G401 (cell line): ENCODE results near the gene TSC1. TPM values are rescaled to one million over a fixed set of nuclear protein-coding genes. Genes with fewer than 3 reads are reported as not detected.

ENCODE experiments used
- DNase-seq: peaks from one replicate; pipeline ENCODE4 v3.0.0-alpha.2; 2015; ENCODE audit warnings: low spot score
- in situ Hi-C: cut with HindIII; loops from 2 replicates; pipeline ENCODE4 v1.10.0; 2016; ENCODE audit warnings: low sequenced_read_pairs, mixed read lengths
- total RNA-seq: library from RNA; depleted of rRNA; stranded (reverse); fragments of >200 nt; shearing (Covaris generic); gene quantifications from 2 replicates; pipeline ENCODE4 v1.2.3, GENCODE V29; 2014; rRNA removed

The TSC1 gene
- total RNA-seq, 1 experiment from 2014 or later, result 28.8 TPM

- in situ Hi-C loops, result no loop called here
- no peak for DNase-seq
Observed at GRCh38 chr9:132849185-132849706, 95.2 kb downstream of the TSC1 start.

GRCh38 chr9:132846918-132847515, 97.4 kb downstream of the TSC1 start:
- in situ Hi-C loops, result no loop called here
- no peak for DNase-seq

- in situ Hi-C loops, result no loop called here
Observed at GRCh38 chr9:132846109-132846917, 98.1 kb downstream of the TSC1 start.

GRCh38 chr9:132842124-132843044, 102.0 kb downstream of the TSC1 start:
- in situ Hi-C loops, result no loop called here
- no peak for DNase-seq

More at GRCh38 chr9:132846109-132846917, 98.1 kb downstream of the TSC1 start:
- no peak for DNase-seq

Other genes with a start within 250 kb of the TSC1 start
- 0.37 and 3.6 TPM in 2 replicates for gene AK8, start 66.3 kb downstream of the TSC1 start, total RNA-seq
- 5.5 and 6.0 TPM in 2 replicates for gene SPACA9, start 65.7 kb downstream of the TSC1 start, total RNA-seq
- 1.5 TPM in 1 of 2 replicates, not detected in the other for gene GFI1B, start 34.1 kb upstream of the TSC1 start, total RNA-seq
- gene GTF3C5, start 86.4 kb upstream of the TSC1 start, total RNA-seq, result 96.1 and 101 TPM in 2 replicates
- 0.31 and 0.92 TPM in 2 replicates for gene CEL, start 117.4 kb upstream of the TSC1 start, total RNA-seq
- gene RALGDS, start 176.6 kb upstream of the TSC1 start, total RNA-seq, result 21.7 and 29.8 TPM in 2 replicates
- not detected in 2 replicates for gene GBGT1, start 219.3 kb upstream of the TSC1 start, total RNA-seq